Neutrophil (primary cell): Measurements from ENCODE around the gene FUT9.

Experiments used
- H3K27ac ChIP-seq: fragments of 200-600 bp; sonication (generic); 2 replicates; pipeline ENCODE4 v1.5.1; 2016; ENCODE audit warnings: mild to moderate bottlenecking, moderate library complexity
- H3K27me3 ChIP-seq: fragments of 200-600 bp; sonication (generic); 2 replicates; pipeline ENCODE4 v1.6.0; 2016; ENCODE audit warnings: mild to moderate bottlenecking
- H3K36me3 ChIP-seq: fragments of 200-600 bp; sonication (generic); 2 replicates; pipeline ENCODE4 v1.5.1; 2017
- H3K4me1 ChIP-seq, 2 experiments: fragments of 200-600 bp in 1 of 2; sonication (generic) in 1 of 2; 1 replicate in 1 of 2; 2 replicates in 1 of 2; pipeline versions ENCODE4 v1.5.1 to v1.6.1; 2013 to 2016; ENCODE audit warnings: low read depth in 1 of 2, low read length in 1 of 2, mild to moderate bottlenecking in 1 of 2, moderate library complexity in 1 of 2; ENCODE audit not compliant: control insufficient read depth in 1 of 2, insufficient read depth in 1 of 2
- H3K4me3 ChIP-seq, 2 experiments: fragments of 200-600 bp in 1 of 2; sonication (generic) in 1 of 2; 1 replicate in 1 of 2; 2 replicates in 1 of 2; pipeline ENCODE4 v1.5.1; 2013 to 2016; ENCODE audit warnings: low read depth in 1 of 2, low read length in 1 of 2, mild to moderate bottlenecking in 1 of 2, moderate library complexity in 1 of 2
- H3K9me3 ChIP-seq: fragments of 200-600 bp; sonication (generic); 2 replicates; pipeline ENCODE4 v1.5.1; 2016
- CTCF ChIP-seq: fragments of 200-600 bp; sonication (generic); IDR thresholded peaks from 2 replicates; pipeline ENCODE4 v1.5.1; 2016; ENCODE audit warnings: antibody characterized with exemption

FUT9 gene

GRCh38 chr6:96116674-96117073 is 100.9 kb downstream of the FUT9 start:
- no peaks in the 10 kb centered on the region for H3K27me3 ChIP-seq
- no peak for TF ChIP-seq CTCF
- no peaks in the 10 kb centered on the region for H3K9me3 ChIP-seq
- H3K4me1 ChIP-seq, result no peaks in the 10 kb centered on the region
- no peaks in the 10 kb centered on the region for H3K36me3 ChIP-seq
- no peak overlapping the region for H3K27ac ChIP-seq
- H3K4me3 ChIP-seq, result no peak overlapping the region

DNA sequence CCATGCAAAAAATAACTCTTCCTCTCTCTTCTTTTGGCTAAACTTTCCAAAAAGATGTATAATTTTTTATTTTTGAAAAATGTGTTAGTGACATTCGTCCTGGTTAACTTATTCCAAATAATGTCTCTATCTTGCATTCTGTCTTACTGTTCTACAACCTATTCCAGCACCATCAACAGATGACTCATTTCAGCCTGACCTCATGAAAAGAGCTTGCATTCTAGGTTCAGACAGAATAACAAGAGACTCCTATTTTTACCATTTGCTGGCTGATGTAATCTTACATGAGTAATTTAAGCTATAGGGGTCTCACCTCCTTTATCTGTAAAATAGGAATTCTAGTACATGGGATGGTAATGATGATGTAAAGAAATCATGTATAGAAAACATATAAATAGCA is 109.0 kb downstream of the FUT9 start:
- Histone ChIP-seq H3K27me3 (no peaks in the 10 kb centered on the region), H3K36me3 (no peaks in the 10 kb centered on the region), H3K4me3 (no peak overlapping the region), H3K27ac (no peak overlapping the region), H3K9me3 (no peaks in the 10 kb centered on the region), H3K4me1 (no peaks in the 10 kb centered on the region)
- no peak for TF ChIP-seq CTCF

DNA sequence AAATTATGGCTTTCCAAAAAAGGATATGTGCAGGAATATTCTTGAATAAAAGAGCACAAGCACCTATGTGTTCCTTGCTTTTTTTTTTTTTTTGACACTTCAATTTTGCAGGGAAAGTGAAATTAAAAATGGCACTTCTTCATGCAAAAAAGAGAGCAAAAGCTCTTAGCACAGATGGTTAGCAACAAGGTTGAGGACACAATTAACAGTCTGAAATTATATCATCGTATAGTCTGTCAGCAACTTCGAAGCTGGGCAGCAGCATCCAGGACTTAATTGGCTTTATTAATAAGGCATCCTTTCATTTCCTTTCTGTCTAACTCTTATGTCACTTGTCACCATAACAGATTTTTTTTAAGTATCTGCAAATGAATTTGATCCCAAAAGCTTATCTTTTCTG is 122.6 kb downstream of the FUT9 start:
- H3K27me3 ChIP-seq, result no peaks in the 10 kb centered on the region
- no peaks in the 10 kb centered on the region for H3K9me3 ChIP-seq
- H3K27ac ChIP-seq, result no peak overlapping the region
- no peak overlapping the region for H3K4me3 ChIP-seq
- no peaks in the 10 kb centered on the region for H3K36me3 ChIP-seq
- TF ChIP-seq CTCF, result no peak
- no peaks in the 10 kb centered on the region for H3K4me1 ChIP-seq

GRCh38 chr6:96142142-96142541 is 126.4 kb downstream of the FUT9 start:
- Histone ChIP-seq H3K4me1 (no peaks in the 10 kb centered on the region), H3K4me3 (no peak overlapping the region), H3K27me3 (no peaks in the 10 kb centered on the region), H3K36me3 (no peaks in the 10 kb centered on the region), H3K27ac (no peak overlapping the region), H3K9me3 (no peaks in the 10 kb centered on the region)
- TF ChIP-seq CTCF, result no peak

DNA sequence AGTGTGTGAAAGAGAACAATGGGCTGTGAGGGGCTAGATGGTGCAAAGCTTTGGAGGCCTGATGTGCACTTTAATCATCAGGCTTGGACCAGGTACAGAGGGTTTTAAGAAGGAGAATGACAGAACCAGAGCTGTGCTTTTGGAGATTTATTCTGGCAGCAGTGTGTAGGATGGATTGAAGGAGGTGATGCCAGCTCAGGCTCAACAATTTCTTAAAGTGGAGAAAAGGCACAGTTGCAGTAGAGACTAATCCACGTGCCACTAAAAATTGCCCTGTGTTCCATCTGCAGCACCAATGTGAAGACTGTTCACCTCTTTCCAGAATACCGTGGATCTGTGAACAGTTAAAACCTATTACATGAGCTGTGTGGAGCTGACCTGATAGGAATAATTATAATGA is 134.7 kb downstream of the FUT9 start:
- H3K36me3 ChIP-seq, result no peaks in the 10 kb centered on the region
- no peak for TF ChIP-seq CTCF
- no peaks in the 10 kb centered on the region for H3K9me3 ChIP-seq
- H3K4me1 ChIP-seq, result no peaks in the 10 kb centered on the region
- no peaks in the 10 kb centered on the region for H3K27me3 ChIP-seq
- no peak overlapping the region for H3K4me3 ChIP-seq
- no peak overlapping the region for H3K27ac ChIP-seq

DNA sequence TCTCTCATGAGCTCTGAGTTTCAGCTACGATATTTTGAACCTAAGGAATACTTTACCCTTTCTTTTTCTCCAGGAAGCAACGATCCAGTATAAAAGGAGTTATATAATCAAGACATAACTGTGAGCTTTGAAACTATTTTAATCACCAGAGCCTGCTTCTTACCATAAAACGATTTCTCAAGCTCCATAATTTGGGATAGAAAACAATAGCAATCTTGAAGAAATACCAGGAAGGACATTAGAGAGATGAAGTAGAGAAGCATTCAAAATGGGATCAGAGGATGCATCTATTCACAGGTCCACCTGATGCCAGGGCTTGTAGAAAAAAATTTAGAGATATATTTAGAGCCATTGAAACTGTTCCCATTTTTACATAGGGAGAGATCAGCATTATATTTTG is 135.9 kb downstream of the FUT9 start:
- Histone ChIP-seq H3K4me1 (no peaks in the 10 kb centered on the region), H3K36me3 (no peaks in the 10 kb centered on the region), H3K9me3 (no peaks in the 10 kb centered on the region), H3K27ac (no peak overlapping the region), H3K27me3 (no peaks in the 10 kb centered on the region), H3K4me3 (no peak overlapping the region)
- TF ChIP-seq CTCF, result no peak
